Measurements from ENCODE around the gene SGO1. TPM values are rescaled to one million over a fixed set of nuclear protein-coding genes. Genes with fewer than 3 reads are reported as not detected.

The SGO1 gene
- total RNA-seq, 1 experiment from 2014 or later, result 10.8 TPM

- in situ Hi-C loops (cut with HindIII; ENCODE audit: low pct_unique_long_range_greater_than_20kb, low sequenced_read_pairs), result no loop called here
- DNase-seq (ENCODE audit: low read depth), result no peak
Measured at GRCh38 chr3:20173844-20174410, 12.1 kb downstream of the SGO1 start.

DNA sequence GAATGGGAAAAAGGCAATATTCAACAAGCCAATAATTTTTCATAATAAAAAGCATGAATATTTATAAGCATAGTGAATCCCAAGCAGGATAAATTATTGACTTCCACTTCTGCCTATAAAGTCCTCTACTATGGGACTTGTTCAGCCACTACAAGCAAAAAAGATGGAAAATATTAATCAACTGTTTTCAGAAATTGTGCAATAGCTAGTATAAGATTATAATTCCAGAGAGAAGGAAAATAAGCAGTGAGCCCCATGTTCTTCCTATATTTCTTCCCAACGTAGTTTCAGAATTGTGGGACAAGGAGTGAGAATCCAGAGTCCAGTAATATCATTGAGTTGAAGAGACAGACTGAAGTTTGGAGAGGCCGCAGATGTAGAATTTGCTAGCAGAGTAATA lies 24.3 kb downstream of the SGO1 start:
- no peak for DNase-seq (ENCODE audit: low read depth)
- in situ Hi-C loops (cut with HindIII; ENCODE audit: low pct_unique_long_range_greater_than_20kb, low sequenced_read_pairs), result no loop called here

DNA sequence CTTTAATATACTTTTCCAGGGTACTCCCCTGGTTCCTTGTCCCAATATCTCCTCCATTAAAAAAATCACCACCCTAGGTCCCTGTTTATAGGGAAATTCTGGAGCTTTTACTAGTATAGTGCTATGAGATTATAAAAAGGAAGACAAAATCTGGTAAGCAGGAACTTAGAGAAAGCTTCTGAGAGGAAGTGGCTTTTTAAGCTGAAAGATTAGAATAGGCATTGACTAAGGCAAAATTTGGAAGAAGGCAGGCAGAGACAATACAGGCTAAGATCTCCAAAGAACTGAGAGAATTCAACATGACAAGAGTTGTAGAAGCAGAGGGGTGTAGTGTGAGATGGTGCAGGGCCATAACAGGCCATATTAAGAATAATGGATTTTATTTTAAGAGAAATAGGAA lies 25.8 kb downstream of the SGO1 start:
- in situ Hi-C loops (cut with HindIII; ENCODE audit: low pct_unique_long_range_greater_than_20kb, low sequenced_read_pairs), result no loop called here
- DNase-seq (ENCODE audit: low read depth), result no peak

- no peak for DNase-seq (ENCODE audit: low read depth)
- in situ Hi-C loops (cut with HindIII; ENCODE audit: low pct_unique_long_range_greater_than_20kb, low sequenced_read_pairs), result no loop called here
Measured at GRCh38 chr3:20154928-20155327, 31.1 kb downstream of the SGO1 start.

DNA sequence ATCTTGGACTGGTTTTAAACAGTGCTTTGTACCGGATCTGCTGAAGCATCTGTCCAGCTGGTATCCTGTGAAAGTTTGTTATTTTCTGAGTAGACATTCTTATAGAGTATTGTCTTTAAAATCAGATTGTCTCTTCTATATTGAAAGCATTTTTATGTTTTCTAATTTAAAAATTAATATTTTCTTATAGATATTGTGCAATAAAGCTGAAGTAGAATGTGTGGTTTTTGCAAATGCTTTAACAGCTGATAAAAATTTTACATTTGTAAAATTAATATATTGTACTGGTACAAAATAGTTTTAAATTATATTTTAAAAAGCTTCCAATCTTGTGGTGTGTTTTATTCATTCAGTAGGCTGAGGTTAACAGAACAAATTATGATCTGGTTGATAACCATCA lies 31.9 kb downstream of the SGO1 start:
- in situ Hi-C loops (cut with HindIII; ENCODE audit: low pct_unique_long_range_greater_than_20kb, low sequenced_read_pairs), result no loop called here
- DNase-seq (ENCODE audit: low read depth), result no peak

- no peak for DNase-seq (ENCODE audit: low read depth)
- in situ Hi-C loops (cut with HindIII; ENCODE audit: low pct_unique_long_range_greater_than_20kb, low sequenced_read_pairs), result no loop called here
Measured at GRCh38 chr3:20148466-20148865, 37.5 kb downstream of the SGO1 start.

DNA sequence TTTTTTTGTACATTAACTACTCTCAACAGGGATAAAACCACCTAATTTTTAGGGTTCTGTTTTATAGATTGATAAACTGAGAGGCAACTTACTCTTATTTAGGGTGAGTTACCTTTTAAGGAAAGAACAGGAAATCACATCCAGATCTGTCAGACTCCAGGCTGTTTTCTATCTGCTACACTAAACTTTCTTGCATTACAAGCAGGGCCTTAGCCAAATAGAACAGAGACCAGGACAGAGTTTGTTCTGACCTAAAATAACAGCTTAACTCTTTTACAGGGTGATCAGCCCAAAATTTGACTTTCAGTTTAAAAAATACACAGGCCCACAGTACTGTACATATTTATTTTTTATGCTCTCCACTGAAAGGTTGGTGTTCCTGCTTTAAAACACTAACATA lies 38.6 kb downstream of the SGO1 start:
- no peak for DNase-seq (ENCODE audit: low read depth)
- in situ Hi-C loops (cut with HindIII; ENCODE audit: low pct_unique_long_range_greater_than_20kb, low sequenced_read_pairs), result no loop called here

- in situ Hi-C loops (cut with HindIII; ENCODE audit: low pct_unique_long_range_greater_than_20kb, low sequenced_read_pairs), result no loop called here
- no peak for DNase-seq (ENCODE audit: low read depth)
Measured at GRCh38 chr3:20146301-20146700, 39.7 kb downstream of the SGO1 start.

DNA sequence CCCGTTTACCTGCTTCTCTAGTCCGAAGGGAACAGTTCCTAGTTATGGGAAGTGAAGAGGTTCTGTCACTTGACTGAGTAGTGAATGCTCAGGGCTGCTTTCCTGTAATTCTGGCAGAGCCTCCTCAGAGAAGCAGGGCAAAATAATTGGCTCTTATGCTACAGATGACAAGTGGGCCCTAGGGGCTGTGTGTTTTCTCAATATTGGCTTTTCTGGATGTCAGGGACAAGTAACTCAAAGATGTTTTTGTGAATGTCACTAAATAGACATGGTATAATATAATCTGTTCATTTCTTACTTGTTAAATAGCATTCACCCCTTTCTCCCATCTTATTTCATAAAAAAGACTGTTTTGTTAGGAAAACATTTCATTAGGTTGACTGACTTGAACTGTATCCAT lies 40.1 kb downstream of the SGO1 start:
- DNase-seq (ENCODE audit: low read depth), result no peak
- in situ Hi-C loops (cut with HindIII; ENCODE audit: low pct_unique_long_range_greater_than_20kb, low sequenced_read_pairs), result no loop called here

DNA sequence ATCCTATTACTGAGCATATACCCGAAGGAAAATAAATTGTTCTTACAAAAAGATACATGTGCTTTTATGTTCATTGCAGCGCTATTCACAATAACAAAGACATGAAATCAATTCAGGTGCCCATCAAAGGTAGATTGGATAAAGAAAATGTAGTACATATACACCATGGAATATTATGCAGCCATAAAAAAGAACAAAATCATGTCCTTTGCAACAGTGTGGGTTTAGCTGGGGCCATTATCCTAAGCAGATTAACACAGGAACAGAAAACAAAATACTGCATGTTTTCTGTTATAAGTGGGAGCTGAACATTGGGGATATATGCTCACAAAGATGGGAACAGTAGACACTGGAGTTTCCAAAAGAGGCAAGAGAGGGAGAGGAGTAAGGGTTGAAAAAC lies 42.5 kb downstream of the SGO1 start:
- DNase-seq (ENCODE audit: low read depth), result no peak
- in situ Hi-C loops (cut with HindIII; ENCODE audit: low pct_unique_long_range_greater_than_20kb, low sequenced_read_pairs), result no loop called here

DNA sequence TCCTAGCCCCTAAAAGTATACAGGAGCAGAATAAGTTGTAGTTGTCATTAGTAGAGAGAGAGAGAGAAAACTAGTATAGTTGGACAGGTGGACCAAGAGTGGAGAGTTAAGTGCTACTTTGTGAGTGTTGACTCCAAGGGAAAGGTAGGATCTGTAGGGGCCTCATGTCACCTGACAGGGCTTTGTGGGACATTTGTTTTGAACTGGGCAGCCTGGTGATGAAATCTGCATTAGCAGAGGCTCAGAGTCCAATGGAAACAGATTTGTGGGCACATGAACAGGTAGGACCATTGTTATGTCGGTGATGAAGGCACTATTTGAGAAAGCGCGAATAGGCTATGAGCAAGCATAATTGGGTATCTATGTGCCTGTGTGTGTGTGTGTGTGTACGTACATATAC lies 43.5 kb downstream of the SGO1 start:
- in situ Hi-C loops (cut with HindIII; ENCODE audit: low pct_unique_long_range_greater_than_20kb, low sequenced_read_pairs), result no loop called here

GRCh38 chr3:20141851-20142250 lies 44.2 kb downstream of the SGO1 start:
- in situ Hi-C loops (cut with HindIII; ENCODE audit: low pct_unique_long_range_greater_than_20kb, low sequenced_read_pairs), result no loop called here
- DNase-seq (ENCODE audit: low read depth), result no peak

More for the DNA sequence above, 43.5 kb downstream of the SGO1 start:
- DNase-seq (ENCODE audit: low read depth), result no peak

- in situ Hi-C loops (cut with HindIII; ENCODE audit: low pct_unique_long_range_greater_than_20kb, low sequenced_read_pairs), result no loop called here
Measured at GRCh38 chr3:20141316-20141715, 44.7 kb downstream of the SGO1 start.

DNA sequence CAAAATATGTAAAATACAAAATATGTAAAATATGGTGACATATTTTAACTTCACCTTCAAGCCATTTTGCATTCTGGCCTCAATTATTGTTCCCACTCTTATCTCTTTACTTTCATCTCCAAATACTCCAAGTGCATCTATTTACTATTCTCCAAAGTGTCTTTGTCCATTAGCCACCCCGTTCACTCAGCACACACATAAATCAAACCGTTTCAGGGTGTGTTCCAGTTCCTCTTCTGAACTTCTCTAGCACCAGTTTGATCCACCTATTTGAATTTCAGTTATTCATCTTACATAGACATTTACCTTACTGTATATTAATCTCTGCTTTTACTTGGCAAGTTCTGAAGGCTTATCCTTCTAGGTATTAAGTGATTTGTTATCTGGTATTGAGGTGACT lies 45.1 kb downstream of the SGO1 start:
- in situ Hi-C loops (cut with HindIII; ENCODE audit: low pct_unique_long_range_greater_than_20kb, low sequenced_read_pairs), result no loop called here
- no peak for DNase-seq (ENCODE audit: low read depth)

More at GRCh38 chr3:20141316-20141715, 44.7 kb downstream of the SGO1 start:
- no peak for DNase-seq (ENCODE audit: low read depth)

- in situ Hi-C loops (cut with HindIII; ENCODE audit: low pct_unique_long_range_greater_than_20kb, low sequenced_read_pairs), result no loop called here
- DNase-seq (ENCODE audit: low read depth), result no peak
Measured at GRCh38 chr3:20137647-20138046, 48.4 kb downstream of the SGO1 start.

DNA sequence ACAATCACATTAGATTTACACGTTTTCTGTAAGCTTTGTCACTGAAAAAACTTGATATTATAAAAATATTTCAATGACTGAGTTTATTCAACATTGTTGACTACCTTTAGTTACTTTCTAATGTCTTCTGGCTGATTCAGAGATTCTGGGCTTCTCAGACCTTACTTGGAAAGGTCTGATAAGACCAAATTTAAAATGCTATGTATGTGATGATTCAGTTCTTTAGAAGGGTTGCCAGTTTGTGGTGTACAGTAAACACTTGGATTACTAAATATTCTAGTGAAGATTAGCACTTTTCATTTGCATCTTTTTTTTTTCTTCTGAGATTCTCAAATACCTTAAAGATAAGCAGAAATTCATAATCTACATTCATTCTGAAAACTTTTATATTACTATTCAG lies 49.8 kb downstream of the SGO1 start:
- in situ Hi-C loops (cut with HindIII; ENCODE audit: low pct_unique_long_range_greater_than_20kb, low sequenced_read_pairs), result no loop called here
- no peak for DNase-seq (ENCODE audit: low read depth)

DNA sequence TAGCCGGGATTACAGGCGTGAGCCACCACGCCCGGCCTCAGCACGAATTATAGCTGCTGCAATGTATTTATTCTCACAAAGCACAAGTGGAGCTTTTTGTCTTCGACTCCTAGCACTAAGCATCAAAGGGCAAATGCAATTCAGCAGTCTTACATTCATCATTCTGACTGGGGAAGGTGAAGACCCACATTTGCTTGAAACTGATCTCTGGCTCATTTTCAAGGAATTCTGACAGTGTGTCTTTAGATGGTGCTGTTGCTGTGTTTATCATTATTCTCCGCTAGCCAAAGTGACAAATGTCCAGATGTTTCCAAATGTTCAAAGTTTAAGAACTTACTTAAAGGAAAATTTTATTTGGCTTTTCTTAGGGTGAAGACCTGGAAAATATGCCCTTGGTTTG lies 55.9 kb downstream of the SGO1 start:
- DNase-seq (ENCODE audit: low read depth), result no peak
- in situ Hi-C loops (cut with HindIII; ENCODE audit: low pct_unique_long_range_greater_than_20kb, low sequenced_read_pairs), result no loop called here

DNA sequence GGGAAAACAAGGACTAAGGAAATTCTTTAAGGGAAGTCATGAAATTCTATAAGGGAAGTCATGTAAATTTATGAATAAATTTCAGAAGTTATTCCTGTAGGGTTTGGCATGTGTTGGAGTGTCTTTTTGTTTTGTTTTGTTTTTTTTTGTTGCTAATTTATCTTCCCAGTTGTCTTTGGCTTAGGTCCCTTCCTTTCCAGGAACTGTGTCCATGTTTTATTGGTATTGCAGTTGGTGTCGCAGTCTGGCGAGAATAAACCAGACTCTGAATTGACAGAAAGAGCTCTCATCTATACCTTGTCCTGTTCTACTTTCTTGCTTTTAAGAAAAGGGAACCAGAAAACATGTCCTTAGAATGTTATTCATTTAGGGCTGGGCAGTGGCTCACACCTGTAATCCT lies 57.6 kb downstream of the SGO1 start:
- DNase-seq (ENCODE audit: low read depth), result no peak
- in situ Hi-C loops (cut with HindIII; ENCODE audit: low pct_unique_long_range_greater_than_20kb, low sequenced_read_pairs), result no loop called here

DNA sequence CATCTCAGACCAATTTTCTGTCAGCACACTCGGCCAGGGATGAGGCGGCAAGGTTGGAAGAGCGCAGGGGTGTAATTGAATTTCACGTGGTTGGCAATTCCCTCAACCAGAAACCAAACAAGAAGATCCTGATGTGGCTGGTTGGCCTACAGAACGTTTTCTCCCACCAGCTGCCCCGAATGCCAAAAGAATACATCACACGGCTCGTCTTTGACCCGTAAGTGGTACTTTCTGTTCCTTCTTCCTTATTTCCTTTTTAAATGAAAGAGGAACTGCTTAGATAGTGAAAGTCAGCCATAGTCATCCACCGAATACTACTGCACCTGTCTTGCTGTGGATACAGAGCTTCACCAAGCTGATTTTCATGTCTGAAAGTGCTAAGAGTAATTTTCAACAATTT lies 60.1 kb downstream of the SGO1 start:
- DNase-seq (ENCODE audit: low read depth), result no peak
- in situ Hi-C loops (cut with HindIII; ENCODE audit: low pct_unique_long_range_greater_than_20kb, low sequenced_read_pairs), result no loop called here

GRCh38 chr3:20125289-20125688 lies 60.7 kb downstream of the SGO1 start:
- no peak for DNase-seq (ENCODE audit: low read depth)
- in situ Hi-C loops (cut with HindIII; ENCODE audit: low pct_unique_long_range_greater_than_20kb, low sequenced_read_pairs), result no loop called here

DNA sequence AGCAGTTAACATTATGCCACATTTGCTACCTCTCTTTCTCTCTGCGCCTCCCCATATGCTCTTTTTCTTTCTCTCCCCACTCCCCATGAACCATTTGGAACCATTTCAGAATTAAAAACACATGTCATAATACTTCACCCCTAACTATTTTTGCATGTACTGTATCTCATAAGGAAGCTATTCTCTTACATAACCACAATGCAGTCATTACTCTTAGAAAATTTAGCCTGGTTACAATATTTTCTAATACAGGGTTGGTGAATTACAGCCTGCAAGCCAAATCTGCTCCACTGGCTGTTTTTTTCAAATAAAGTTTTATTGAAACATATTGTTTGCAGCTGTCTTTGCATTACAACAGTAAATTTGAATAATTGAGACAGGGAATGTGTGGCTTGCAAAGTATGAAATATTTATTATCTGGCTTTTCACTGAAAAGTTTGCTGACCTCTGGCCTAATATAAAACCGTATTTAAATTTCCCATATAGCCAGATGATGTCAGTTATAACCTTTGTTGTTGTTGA lies 62.8 kb downstream of the SGO1 start:
- in situ Hi-C loops (cut with HindIII; ENCODE audit: low pct_unique_long_range_greater_than_20kb, low sequenced_read_pairs), result no loop called here
- no peak for DNase-seq (ENCODE audit: low read depth)

Data from Caki2 (cell line).